ENCODE results near the gene LRCH1. TPM values are rescaled to one million over a fixed set of nuclear protein-coding genes. Genes with fewer than 3 reads are reported as not detected.

Gene LRCH1
- total RNA-seq, 1 experiment from 2014 or later: 11.8 TPM

DNA sequence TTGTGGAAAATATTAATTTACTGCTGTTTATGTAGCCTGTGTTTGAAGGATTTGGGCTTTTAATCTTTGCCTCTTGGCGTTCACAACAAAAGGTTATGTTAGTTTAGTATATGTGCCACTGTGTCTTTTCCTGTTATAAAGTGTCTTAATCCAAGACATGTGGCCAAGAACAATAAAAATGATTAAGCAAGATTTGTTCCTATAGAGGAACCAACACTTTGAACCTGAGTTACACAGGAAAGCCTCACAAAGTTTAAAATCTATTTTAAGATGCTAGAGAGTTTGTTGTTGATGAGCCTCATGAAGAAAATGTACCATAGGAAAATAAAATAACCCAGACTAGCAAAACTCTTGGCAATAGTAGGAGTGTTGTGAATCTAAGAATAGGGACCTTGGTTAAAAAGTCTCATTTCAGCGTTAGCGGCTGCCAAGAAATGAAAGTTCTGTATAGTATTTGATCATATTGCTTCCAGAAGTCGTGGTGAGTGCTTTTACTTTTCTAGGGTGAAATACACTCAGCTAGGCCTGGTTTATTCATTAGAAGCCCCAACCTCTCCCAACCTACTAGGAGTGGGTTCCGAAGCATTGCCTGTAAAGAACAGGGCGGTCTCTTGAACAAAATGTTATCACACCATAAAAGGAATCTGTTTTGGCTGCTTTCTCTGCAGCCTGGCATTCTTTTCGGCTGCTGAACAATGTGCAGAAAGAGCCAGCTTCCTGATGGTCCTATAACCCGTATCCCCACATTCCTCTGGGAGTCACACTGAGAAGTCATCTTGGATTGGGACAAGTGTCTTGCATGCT is 102.6 kb downstream of the LRCH1 start (continued):
- TF ChIP-seq IRF1 (CRISPR knock-in tag; IDR thresholded peaks at IDR 0.05): no peak
- no peak for TF ChIP-seq ZNF281 (CRISPR knock-in tag; IDR thresholded peaks at IDR 0.05)

DNA sequence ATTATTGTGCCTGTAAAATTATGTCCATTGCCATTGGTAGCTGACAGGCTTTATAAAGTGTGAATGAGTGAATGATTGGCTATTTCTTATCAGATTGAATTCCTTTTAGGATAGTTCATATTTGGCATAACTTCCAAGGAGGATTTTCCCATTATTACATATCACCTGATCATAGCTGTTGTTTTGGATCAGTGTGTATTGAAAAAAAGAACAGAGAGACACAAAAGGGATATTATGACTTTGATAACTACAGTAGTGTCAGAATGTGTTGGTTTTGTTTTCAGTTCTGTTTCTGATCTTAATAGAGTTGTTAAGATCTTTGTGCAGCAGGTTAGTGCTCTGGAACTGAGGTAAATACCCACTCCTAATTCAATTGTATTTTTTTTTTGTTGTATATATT is 103.8 kb downstream of the LRCH1 start:
- H3K27me3 Mint-ChIP-seq (ENCODE audit: low read depth): no peaks in the 10 kb centered on the region
- no peak for ATAC-seq
- H3K4me1 Mint-ChIP-seq: peaks cover 23% of the 10 kb centered on the region
- CTCF ChIA-PET: no interaction called here
- H3K36me3 Mint-ChIP-seq: no peaks in the 10 kb centered on the region
- DNase-seq (ENCODE audit: low spot score): no peak
- H3K9me3 Mint-ChIP-seq: no peaks in the 10 kb centered on the region
- no peak overlapping the region for H3K4me3 Mint-ChIP-seq
- no peak overlapping the region for H3K27ac Mint-ChIP-seq
- POLR2A ChIA-PET: no interaction called here
- no peak for TF ChIP-seq TEAD1 (CRISPR knock-in tag; IDR thresholded peaks at IDR 0.05)
- TF ChIP-seq ARID4B (CRISPR knock-in tag; IDR thresholded peaks at IDR 0.05; ENCODE audit: borderline replicate concordance): no peak
- TF ChIP-seq, protein P1, sequence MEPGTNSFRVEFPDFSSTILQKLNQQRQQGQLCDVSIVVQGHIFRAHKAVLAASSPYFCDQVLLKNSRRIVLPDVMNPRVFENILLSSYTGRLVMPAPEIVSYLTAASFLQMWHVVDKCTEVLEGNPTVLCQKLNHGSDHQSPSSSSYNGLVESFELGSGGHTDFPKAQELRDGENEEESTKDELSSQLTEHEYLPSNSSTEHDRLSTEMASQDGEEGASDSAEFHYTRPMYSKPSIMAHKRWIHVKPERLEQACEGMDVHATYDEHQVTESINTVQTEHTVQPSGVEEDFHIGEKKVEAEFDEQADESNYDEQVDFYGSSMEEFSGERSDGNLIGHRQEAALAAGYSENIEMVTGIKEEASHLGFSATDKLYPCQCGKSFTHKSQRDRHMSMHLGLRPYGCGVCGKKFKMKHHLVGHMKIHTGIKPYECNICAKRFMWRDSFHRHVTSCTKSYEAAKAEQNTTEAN (CRISPR knock-in tag; IDR thresholded peaks at IDR 0.05): no peak
- TF ChIP-seq ZNF121 (CRISPR knock-in tag; IDR thresholded peaks at IDR 0.05): no peak
- TF ChIP-seq ZNF425 (CRISPR knock-in tag; conservative IDR thresholded peaks at IDR 0.05): no peak
- TF ChIP-seq PRRX2 (CRISPR knock-in tag; IDR thresholded peaks at IDR 0.05): no peak
- TF ChIP-seq NFE2L1 (CRISPR knock-in tag; IDR thresholded peaks at IDR 0.05): no peak
- TF ChIP-seq CREB1 (CRISPR knock-in tag; IDR thresholded peaks at IDR 0.05): no peak
- TF ChIP-seq SMAD3 (CRISPR knock-in tag; IDR thresholded peaks at IDR 0.05; ENCODE audit: borderline replicate concordance): no peak
- TF ChIP-seq, protein P2, sequence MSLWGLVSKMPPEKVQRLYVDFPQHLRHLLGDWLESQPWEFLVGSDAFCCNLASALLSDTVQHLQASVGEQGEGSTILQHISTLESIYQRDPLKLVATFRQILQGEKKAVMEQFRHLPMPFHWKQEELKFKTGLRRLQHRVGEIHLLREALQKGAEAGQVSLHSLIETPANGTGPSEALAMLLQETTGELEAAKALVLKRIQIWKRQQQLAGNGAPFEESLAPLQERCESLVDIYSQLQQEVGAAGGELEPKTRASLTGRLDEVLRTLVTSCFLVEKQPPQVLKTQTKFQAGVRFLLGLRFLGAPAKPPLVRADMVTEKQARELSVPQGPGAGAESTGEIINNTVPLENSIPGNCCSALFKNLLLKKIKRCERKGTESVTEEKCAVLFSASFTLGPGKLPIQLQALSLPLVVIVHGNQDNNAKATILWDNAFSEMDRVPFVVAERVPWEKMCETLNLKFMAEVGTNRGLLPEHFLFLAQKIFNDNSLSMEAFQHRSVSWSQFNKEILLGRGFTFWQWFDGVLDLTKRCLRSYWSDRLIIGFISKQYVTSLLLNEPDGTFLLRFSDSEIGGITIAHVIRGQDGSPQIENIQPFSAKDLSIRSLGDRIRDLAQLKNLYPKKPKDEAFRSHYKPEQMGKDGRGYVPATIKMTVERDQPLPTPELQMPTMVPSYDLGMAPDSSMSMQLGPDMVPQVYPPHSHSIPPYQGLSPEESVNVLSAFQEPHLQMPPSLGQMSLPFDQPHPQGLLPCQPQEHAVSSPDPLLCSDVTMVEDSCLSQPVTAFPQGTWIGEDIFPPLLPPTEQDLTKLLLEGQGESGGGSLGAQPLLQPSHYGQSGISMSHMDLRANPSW (CRISPR knock-in tag; conservative IDR thresholded peaks at IDR 0.05; ENCODE audit: low read depth): no peak
- no peak for TF ChIP-seq ZNF281 (CRISPR knock-in tag; IDR thresholded peaks at IDR 0.05)
- TF ChIP-seq, protein P3, sequence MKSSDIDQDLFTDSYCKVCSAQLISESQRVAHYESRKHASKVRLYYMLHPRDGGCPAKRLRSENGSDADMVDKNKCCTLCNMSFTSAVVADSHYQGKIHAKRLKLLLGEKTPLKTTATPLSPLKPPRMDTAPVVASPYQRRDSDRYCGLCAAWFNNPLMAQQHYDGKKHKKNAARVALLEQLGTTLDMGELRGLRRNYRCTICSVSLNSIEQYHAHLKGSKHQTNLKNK (CRISPR knock-in tag; IDR thresholded peaks at IDR 0.05): no peak
- no peak for TF ChIP-seq ZNF232 (CRISPR knock-in tag; IDR thresholded peaks at IDR 0.05)
- no peak for TF ChIP-seq ZNF263 (CRISPR knock-in tag; IDR thresholded peaks at IDR 0.05; ENCODE audit: low read depth)
- TF ChIP-seq ATF3 (CRISPR knock-in tag; conservative IDR thresholded peaks at IDR 0.05): no peak
- TF ChIP-seq EMX1 (CRISPR knock-in tag; IDR thresholded peaks at IDR 0.05): no peak
